GM03348 (cell line): ENCODE results near the gene CIP2A.
"Not testable (repeated sequence)": the region's sequence is repeated elsewhere in the genome, so short reads cannot be mapped to it uniquely, and the experiment has no call there.

Experiments
- DNase-seq: peaks from one replicate; pipeline ENCODE4 v3.0.0; 2012; ENCODE audit warnings: low spot score

Gene CIP2A

GRCh38 chr3:108589081-108589997, at the start of gene CIP2A, which contains the start of gene DZIP3:
TSS of gene CIP2A (minus strand) at chr3:108589438. CDS start at chr3:108589375, 63 bp downstream.
TSS of gene DZIP3 (plus strand) at chr3:108589722. CDS start at chr3:108605407, 15,685 bp downstream.
- peak; percentile 92 for DNase-seq

GRCh38 chr3:108629974-108630373, 40.7 kb upstream of the CIP2A start:
- no peak for DNase-seq

- DNase-seq = no peak
Observed at GRCh38 chr3:108623504-108623903, 34.3 kb upstream of the CIP2A start.

- DNase-seq = no peak
Observed at GRCh38 chr3:108620250-108620649, 31.0 kb upstream of the CIP2A start.

- DNase-seq = not testable (repeated sequence)
Observed at GRCh38 chr3:108616090-108616489, 26.9 kb upstream of the CIP2A start.

GRCh38 chr3:108610651-108611050, 21.4 kb upstream of the CIP2A start:
- no peak for DNase-seq

GRCh38 chr3:108608750-108609149, 19.5 kb upstream of the CIP2A start:
- DNase-seq = no peak

GRCh38 chr3:108605491-108605890, 16.3 kb upstream of the CIP2A start:
- DNase-seq = no peak

GRCh38 chr3:108605028-108605427, 15.8 kb upstream of the CIP2A start:
- no peak for DNase-seq

GRCh38 chr3:108603691-108604090, 14.5 kb upstream of the CIP2A start:
- DNase-seq = peak; percentile 15

GRCh38 chr3:108602935-108603294, 13.7 kb upstream of the CIP2A start:
- no peak for DNase-seq

GRCh38 chr3:108602249-108602934, 13.2 kb upstream of the CIP2A start:
- no peak for DNase-seq

GRCh38 chr3:108599677-108600409, 10.6 kb upstream of the CIP2A start:
- no peak for DNase-seq

- DNase-seq = no peak
Observed at GRCh38 chr3:108598375-108598774, 9.1 kb upstream of the CIP2A start.

- DNase-seq = no peak
Observed at GRCh38 chr3:108595321-108595720, 6.1 kb upstream of the CIP2A start.

GRCh38 chr3:108590460-108590859, 1.2 kb upstream of the CIP2A start:
- peak; percentile 5 for DNase-seq

GRCh38 chr3:108589998-108590323, 723 bp upstream of the CIP2A start:
- DNase-seq = no peak

GRCh38 chr3:108588601-108589000, 637 bp downstream of the CIP2A start:
- peak; percentile 8 for DNase-seq

GRCh38 chr3:108578064-108578463, 11.2 kb downstream of the CIP2A start:
- no peak for DNase-seq

- DNase-seq = no peak
Observed at GRCh38 chr3:108569336-108569735, 19.9 kb downstream of the CIP2A start.

- no peak for DNase-seq
Observed at GRCh38 chr3:108566599-108566998, 22.6 kb downstream of the CIP2A start.

GRCh38 chr3:108565506-108565905, 23.7 kb downstream of the CIP2A start:
- no peak for DNase-seq

GRCh38 chr3:108564564-108564963, 24.7 kb downstream of the CIP2A start:
- DNase-seq = no peak
